GM03348 (cell line): ENCODE measurements around the gene KLF16.
"Not testable (repeated sequence)": the region's sequence is repeated elsewhere in the genome, so short reads cannot be mapped to it uniquely, and the experiment has no call there.

Source experiments
- DNase-seq: peaks from one replicate; pipeline ENCODE4 v3.0.0; 2012; ENCODE audit warnings: low spot score

KLF16 gene

DNA sequence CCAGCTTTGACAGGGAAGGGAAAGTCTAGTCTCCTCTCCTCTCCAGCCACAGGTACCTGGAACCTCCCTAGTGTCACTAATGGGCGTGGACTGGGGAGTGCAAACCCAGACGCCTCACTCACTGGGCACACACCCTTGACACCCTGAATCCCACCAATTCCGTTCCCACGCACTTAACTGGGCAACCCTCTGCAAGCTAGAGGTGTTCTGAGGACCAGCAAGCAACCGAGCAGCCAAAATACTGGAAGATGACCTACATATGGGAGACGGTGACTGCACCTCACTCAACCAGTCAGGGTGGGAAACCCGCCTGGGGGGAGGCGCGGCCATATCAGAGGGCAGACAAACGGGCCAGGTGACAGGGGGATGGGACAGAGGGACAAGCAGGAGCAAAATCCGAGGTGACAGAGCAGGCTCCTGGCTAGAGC lies 20.9 kb upstream of the KLF16 start:
- no peak for DNase-seq

DNA sequence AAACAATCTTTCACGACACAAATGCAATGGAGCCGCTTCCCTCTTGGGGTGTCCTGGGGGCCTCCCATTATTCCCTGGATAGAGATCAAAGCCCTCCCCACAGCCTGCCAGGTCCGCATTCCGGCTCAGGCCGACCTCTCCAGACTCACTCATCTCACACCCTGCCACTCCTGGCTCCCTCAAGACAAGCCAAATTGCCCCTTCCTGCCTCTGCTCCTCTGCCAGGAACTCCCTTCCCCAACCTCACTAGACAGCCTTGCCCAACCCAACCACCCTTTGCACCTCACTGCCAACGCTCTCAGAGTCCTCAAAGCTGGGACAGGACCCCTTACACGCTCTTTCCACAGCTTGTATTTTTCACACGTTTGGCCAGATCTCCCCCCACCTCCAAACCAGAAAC lies 20.4 kb upstream of the KLF16 start:
- DNase-seq: no peak

DNA sequence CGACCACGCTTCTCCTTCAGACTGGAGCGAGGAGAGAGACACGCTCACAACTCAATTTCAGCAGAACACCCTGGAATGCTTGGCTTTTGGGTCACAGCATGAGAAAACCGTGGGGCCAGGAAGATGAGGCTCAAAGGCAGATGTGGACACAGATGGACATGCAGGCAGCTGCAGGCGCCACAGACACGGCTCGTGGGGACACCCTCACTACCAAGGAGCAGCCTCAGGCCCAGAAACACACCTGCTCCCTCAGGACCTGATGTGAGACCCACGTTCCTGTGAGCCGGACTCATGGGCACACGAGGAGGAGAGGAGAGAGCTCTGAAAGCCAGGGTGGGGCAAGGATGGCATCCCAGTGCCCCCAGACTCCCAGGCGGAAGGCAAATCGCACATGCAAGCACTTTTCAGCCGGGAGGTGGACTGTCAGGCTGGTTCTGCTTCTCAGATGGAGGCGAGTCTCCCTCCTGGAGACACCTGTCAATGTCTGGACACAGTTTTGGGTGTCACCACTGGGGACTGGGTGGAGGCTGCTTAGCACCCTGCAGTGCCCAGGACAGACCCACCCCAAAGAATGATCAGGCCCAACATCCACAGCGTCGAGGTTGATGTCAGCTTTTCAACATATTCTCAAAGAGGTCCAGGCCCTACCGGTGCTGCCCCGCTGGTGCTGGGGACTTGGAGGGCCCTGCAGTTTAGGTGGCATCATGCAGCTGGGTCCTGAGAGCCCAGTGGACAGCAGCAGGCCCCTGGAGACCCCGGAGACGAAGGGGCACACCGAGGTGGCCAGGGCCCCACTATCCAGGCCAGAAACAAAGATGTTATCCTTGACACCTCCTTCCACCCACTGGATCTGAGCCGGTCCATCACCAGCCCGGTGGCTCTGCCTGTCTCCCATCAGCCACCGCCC lies 19.7 kb upstream of the KLF16 start:
- no peak for DNase-seq

DNA sequence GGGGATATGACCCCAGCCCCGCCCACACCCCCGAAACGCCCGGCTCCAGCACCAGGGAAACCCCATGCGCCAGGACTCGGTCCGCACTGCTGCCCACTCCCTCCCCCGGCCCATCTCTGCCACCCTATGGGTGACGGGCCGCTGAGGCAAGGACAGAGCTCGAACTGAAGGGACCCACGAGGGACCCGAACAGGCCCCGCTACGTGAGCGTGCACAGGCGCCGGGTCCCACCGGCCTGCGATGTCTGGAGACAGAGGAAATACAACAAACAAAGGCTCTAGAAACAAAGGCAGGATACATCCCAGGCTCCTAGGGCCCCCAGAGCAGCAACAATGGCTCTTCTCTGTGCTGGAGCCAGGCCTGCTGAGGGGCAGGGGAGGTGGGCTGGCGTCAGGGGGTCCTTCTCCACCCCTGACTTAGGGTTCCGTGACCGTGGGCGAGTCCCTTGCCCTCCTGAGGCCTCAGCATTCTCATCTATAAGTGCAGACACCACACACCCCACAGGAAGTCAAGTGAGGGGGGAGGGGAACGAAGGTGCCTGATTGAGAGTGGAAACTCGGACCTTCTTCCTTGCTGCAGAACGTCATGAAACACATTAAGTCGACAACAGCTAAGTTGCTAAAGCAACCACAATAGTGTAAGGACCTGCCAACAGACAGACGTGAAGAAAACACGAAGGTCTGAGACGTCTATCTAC lies 18.9 kb upstream of the KLF16 start:
- DNase-seq: no peak

DNA sequence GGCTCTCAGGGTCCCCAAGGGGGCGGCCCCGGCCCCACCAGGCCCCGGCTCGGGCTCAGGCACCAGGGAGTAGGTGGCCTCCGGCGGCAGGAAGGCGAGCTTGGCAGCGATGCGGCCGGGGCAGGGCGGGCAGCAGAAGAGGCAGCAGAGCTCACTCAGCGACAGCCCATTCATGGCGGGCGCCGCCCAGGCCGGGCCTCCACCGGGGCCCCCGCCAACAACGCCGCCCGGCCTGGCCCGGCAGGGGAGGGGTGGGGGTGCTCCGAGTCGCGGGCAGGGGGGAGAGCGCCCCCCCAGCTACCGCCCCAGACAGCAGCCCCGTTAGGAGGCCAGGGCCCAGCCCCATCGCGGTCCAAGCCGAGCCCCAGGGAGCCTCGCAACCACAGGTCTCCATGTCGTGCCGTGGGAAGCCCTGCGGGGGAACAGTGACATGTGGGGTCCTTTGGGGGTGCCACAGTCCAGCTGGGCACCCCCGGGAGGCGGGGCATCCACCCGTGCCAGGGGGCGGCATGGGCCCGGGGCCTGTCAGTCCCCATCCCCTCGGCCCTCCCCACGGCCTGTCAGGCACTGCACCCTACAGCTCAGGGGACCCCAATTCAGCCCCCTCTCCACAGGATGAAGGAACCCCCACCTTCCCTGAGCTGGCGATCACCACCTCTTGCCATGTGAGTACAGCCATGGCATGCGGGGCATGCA lies 18.2 kb upstream of the KLF16 start:
- not testable (repeated sequence) for DNase-seq

DNA sequence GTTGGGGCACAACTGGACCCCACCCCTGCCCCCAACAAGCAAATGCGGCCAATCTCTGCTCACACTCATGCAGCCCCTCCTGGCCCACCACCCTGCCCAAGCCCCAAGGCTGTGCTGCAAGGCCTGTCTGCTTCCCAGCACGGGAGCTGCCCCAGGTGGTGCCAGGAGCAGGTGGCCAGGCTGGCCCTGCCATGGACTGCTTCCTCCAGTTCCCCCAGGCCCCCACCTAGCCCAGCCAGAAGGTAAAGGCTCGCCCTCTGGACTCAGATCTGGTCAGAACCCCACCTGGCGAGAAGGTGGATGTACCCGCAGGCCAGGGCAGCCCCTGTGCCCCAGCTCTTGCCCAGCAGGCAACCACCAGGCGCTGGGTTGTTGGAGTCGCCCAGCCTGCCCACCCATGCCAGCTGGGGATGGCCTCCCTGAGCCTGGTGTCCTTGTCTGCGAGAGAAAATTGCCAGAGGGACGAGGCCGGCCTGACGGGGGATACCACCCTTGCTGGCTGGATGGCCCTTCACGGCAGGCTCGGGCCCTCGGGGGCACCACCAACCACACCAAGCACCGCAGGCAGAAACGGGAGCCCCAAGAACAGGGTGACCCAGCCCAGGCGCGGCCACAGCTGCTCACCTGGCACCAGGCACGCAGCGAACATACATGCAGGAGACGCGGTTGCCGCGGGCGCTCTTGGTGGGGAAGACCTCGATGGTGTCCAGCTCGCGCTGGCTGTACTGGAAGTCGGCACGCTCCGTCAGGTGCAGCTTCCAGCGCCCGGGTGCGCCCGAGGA lies 17.4 kb upstream of the KLF16 start:
- no peak for DNase-seq

DNA sequence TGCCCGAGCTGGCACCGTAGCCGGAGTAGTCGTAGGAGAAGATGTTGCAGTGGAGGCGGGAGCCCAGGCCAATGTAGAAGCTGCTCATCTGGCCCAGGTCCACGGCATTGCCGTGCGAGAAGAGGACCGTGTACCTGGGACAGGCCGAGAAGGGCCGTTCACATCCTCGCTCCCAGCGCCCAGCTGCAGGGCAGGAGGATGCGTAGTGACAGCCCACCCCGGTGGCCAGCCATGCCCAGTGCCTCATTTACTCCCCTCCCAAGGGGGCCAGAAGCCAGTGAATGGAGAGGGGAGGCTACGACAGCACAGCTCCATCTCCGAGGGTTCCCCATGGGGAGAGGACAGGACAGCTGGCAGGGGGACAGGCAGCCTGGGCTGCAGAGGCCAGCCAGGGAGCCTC lies 16.6 kb upstream of the KLF16 start:
- not testable (repeated sequence) for DNase-seq

DNA sequence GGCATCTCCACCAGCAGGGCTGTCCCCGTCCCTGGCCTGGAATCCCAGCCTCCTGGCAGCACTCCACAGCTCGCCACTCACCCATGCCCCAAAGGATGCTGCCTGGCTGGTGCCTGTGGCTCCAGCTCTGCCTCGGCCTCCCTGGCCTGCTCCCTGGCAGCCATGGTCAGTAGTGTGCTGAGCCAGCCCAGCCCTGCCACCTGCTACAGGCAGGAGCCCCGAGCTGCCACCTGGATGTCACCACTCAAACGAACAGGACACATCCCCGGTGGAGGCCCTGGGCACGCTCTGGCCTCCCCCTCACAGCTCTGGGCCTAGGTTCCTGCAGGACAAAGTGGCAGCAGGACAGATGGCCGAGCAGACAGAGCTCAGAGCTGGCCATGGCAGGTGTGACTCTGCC lies 15.2 kb upstream of the KLF16 start:
- DNase-seq: not testable (repeated sequence)

DNA sequence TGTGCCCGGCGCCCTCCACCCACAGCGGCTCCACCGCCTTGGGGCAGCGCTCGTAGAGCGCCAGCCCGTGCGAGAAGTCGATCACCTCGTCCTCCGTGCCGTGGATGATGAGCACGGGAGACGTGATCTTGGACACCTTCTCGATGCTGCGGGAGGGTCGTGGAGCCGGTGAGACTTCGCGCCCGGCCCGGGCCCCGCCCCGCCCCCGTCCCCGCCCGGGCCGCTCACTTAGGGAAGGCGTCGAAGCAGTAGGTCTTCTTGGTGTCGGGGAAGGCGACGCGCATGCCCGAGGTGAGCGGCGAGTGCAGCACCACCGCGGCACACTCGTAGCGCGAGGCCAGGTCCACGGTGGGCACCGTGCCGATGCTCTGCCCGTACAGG lies 13.9 kb upstream of the KLF16 start:
- not testable (repeated sequence) for DNase-seq

DNA sequence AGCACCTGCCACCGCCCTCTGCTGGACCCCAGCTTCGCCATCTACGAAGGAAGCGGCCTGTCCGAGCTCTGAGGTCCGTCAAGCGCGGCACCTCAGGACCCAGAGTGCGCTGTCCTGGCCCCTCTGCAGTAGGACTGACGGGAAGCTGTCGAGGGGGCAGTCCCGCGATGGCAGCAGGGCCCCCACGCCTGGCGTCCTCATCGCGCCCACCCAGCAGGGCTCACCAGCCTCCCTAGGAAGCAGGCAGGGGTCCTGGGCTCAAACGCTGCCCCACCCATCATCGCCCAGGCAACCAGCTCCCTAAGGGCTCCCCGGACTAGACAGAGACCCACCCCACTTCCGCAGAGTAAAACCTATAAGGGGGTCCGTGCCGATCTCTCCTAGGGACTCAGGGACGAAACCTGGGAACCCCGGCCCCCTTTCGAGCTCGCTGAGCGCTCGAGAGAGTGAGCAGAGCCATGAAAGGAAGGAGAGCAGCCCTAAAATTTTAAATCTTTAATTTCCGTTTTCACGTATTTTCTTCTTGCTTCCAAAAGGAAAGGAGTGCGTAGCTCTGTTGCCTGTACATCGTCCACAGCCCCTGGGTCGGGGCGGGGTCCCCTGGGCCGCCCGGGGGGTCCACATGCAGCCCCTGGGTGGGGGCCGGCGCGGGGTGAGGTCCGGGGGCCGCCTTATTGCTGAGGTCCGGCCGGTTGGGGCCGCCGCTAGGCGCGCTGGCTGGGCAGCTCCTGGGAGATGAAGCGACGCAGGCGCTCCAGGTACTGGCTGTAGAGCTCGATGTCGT lies 13.3 kb upstream of the KLF16 start:
- not testable (repeated sequence) for DNase-seq

DNA sequence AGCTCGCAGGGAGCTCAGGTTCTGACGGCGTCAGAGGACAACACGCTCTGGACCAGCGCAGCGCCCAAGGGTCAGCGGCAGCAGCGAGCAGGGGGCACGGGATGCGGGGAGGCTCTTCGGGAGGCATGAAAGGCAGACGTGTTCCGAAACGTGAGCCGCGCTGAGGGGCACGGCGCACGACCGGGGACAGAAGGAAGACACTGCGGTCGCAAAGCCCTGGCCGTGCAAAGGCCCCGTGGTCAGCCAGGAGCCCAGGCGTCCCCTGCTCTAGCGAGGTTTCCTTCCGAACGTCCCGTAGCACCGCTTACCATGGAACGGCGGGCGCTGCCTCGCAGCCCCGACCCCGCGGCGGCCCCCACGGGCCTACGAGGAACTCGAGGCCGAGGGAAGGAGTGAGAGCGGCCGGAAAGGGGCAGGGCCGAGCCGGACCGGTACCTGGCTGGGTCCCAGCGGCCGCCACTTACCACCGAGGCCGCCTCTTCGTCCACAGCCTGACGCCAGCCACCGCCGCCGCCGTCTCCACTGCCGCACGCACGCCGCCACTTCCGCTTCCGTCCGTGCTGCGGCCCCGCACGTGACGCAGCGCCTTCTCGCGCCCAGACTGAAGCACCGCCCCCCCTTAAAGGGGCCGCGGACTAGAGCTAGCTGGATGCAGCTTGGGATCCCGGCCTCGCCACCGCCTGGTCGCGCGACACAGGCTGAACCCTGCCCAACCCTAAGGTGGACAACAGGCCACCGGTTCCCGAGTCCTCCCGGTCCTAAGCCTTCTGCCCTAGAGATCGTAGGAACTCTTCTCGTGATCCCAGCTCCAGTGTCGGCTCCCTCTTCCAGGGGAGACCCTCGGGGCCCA lies 12.5 kb upstream of the KLF16 start:
- DNase-seq: peak; percentile 93

DNA sequence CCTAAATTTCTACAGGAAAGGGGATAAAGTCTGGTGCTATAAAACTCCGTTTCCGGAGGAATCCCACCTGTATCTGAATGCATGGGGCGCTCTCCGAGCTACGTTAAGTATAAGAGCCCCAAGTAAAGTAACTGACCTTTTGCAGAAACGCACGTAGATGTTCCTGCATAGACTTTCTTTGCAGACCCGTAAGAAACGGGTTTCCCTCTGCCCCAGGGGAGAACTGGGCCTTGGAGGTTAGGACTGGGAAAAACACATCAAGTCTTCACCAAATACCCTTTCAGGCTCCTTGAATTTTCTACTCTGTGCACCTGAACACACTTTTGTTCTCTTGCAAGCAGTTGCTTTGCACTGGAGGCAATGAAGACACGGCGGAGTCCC lies 11.9 kb upstream of the KLF16 start:
- DNase-seq: not testable (repeated sequence)

DNA sequence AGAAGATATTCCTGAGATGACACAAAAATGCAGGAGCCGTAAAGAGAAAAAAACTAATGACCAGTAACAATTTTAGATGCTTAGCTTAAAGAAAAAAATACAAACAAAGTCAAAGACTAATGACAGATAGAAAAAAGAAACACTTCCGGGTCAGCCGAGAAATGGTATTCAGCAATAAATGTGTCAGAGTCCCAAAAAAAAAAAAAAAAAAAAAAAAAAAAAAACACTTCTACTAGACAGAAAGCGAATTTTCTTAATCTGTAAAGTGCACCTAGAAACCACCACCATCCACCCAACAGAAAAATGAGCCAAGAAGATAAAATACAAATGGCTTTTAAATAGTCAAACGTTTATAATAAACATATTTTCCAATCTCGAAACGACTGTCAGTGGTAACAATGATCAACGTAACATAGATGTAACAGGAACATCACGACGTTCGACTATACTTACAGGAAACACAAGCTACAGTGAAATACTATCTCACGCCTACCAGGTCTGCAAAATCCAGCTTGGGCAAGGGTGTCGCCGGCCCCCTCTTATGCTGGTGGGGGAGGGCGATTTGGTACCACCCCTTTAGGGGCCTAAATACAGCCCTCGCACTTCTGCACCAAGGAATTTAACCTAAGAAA lies 11.3 kb upstream of the KLF16 start:
- DNase-seq: no peak

DNA sequence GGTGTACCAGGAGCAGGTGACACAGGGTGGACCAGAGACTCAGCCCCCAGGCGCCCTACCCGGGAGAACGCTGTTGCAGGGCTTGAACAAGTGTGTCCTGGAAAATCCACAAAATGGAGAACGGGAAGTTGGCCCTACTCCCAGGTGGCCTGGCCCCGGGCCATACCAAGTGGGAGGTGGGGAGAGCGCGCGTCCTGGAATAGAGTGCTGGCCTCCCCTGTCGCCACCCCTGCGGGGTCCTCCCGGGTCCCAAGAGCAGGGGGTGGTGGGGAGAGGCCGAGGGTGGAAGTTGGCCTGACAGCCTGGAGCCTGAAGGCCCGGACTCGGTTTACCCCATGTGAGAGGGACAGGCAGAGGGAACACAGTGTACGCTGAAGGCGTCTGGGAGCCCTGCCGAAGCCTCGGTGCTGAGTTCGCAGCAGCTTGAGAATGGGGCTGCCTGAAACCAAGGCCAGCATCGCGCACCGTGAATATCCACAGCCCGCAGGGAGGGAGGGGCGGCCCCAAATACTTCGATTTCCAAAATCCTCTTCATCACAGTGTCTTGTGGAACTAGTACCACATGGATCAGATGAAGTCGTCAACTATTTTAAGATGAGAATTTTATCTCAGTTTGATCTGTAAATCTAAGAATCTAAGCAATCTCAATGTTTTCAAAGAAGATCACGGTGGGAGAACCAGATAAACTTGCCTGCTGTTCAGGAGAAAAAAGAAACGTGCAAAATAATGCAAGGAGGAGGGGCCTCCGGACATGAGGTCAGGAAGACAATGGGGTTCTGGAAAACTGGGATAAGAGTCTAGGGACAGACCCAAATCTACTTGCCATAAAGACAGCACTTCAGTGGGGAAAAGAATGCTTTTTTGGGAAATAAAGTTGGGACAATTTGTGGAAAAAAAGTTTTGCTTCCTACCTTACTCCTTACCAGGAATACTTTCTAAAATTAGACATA lies 10.4 kb upstream of the KLF16 start:
- DNase-seq: no peak

DNA sequence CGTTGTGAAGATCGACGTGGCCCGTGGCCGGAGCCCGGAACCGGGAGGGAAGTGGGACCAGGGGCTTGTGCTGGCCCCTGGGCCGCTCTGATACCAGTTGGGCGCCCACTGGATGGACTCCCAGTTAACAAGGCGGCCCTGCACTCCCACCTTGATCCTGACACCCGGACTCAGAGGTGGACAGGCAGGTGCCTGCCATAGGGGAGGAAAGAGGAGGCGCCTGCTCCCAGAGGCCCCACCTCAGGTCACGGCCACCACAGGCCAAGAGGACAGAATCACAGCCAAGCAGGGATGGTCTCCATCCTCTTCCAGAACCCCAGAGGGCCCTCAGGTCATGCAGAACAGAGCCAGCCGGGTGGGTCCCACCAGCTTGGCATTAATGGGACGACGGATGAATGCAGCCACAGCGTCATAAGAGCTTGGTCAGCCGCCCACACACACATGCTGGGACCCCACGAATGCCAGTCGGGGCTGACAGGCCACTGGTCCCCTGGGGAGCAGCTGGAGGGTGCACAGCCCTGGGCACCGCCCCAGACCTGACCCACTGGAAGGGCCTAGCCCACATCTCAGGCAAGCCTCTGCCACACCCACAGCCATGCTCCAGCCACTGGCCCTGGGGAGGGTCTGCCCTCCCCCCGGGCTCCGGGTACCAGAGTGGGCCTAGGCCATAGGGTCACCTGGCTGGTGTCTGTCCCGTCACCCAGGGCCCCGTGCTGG lies 9.6 kb upstream of the KLF16 start:
- no peak for DNase-seq

DNA sequence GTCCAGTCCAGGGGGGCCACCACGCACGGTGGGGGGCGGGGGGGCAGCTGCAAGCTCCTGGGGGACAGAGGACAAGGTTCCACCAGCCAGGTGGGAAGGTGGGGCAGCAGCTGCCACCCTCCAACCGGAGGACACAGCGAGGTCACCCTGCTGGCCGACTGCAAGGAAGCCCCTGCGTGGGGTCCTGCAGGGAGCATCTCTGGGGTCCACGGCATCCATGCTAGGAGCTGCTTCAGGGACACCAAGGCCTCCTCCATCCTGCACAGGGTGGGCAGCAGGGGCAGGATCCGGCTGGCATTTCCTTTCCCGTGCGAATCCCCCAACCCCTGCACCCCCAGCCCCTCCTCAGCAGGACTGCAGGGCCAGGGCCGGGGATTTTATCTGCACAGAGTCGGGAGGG lies 8.3 kb upstream of the KLF16 start:
- DNase-seq: no peak

DNA sequence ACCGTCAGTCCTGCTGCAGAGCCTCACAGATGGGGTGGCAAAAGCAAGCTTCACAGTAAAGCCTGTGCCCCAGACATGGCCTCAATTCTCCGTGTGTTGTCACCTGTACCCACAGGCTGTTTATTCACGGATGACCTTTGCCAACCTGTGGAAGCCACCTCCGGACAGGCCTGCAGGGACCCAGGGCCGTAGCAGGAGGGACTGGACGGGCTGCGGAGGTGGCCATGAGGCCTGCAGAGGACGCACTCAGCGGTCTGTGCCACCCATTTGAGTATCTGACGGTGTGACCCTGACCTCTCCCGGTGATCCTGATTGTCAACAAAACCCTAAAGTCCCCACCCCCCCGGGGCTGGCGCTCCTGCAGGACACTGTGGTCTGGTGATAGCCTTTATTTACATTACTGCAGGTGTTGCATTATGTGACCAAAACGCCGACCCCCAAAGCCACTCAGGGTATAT lies 7.8 kb upstream of the KLF16 start:
- no peak for DNase-seq

DNA sequence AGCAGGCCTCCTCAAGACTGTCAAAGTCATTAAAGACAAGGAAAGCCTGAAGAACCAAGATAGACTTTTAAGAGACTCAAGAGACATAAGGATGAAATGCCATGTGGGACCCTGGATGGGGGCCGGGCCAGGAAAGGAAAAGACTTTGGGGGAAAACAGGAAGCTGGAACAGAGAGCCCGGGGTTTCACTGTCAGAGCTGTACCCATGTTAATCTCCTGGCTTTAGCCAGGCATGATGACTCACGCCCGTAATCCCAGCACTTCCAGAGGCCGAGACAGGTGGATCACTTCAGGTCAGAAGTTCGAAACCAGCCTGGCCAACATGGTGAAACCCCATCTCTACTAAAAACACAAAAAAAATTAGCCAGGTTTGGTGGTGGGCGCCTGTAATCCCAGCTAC lies 5.6 kb upstream of the KLF16 start:
- no peak for DNase-seq
